ENCODE results near the gene TTYH1. TPM values are rescaled to one million over a fixed set of nuclear protein-coding genes. Genes with fewer than 3 reads are reported as not detected.

The TTYH1 gene
- total RNA-seq, 2 donors from 2014 or later: 1.0 to 2.0 TPM

DNA sequence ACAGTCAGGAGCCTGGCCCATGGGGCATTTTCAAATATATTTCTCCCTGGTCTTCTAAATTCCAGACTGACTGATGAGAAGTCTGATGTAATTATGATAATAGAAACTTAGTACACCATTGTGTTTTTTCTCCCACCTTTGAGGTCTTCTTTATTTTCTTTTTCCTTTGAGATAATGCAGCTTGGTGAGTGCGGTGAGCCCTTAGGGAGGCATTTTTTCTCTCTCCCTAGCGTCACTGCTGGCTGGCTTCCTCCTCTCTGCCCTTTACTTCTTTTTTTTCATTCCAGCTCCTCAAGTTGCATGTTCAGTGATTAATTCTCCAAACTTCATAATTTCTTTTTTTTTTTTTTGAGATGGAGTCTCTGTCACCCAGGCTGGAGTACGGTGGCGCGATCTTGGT, 70.6 kb downstream of the TTYH1 start:
- no peak overlapping the region for H3K9ac ChIP-seq (ENCODE audit: extremely low read depth, low read length, poor library complexity, severe bottlenecking)
- H3K4me3 Mint-ChIP-seq: no peak overlapping the region
- peaks cover 25% of the 10 kb centered on the region for H3K9me3 Mint-ChIP-seq
- H3K36me3 ChIP-seq (ENCODE audit: control insufficient read depth, insufficient read depth, low read length): no peaks in the 10 kb centered on the region
- no peaks in the 10 kb centered on the region for H3K27me3 ChIP-seq (ENCODE audit: control insufficient read depth, insufficient read depth, low read length, poor library complexity, severe bottlenecking)
- H3K4me1 ChIP-seq (ENCODE audit: control insufficient read depth, insufficient read depth, low read length): no peaks in the 10 kb centered on the region
- H3K4me3 ChIP-seq (ENCODE audit: low read length): no peak overlapping the region
- TF ChIP-seq, protein P1, sequence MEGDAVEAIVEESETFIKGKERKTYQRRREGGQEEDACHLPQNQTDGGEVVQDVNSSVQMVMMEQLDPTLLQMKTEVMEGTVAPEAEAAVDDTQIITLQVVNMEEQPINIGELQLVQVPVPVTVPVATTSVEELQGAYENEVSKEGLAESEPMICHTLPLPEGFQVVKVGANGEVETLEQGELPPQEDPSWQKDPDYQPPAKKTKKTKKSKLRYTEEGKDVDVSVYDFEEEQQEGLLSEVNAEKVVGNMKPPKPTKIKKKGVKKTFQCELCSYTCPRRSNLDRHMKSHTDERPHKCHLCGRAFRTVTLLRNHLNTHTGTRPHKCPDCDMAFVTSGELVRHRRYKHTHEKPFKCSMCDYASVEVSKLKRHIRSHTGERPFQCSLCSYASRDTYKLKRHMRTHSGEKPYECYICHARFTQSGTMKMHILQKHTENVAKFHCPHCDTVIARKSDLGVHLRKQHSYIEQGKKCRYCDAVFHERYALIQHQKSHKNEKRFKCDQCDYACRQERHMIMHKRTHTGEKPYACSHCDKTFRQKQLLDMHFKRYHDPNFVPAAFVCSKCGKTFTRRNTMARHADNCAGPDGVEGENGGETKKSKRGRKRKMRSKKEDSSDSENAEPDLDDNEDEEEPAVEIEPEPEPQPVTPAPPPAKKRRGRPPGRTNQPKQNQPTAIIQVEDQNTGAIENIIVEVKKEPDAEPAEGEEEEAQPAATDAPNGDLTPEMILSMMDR (conservative IDR thresholded peaks at IDR 0.05): no peak
- no peaks in the 10 kb centered on the region for H3K4me1 Mint-ChIP-seq
- H3K27me3 Mint-ChIP-seq (ENCODE audit: insufficient read depth): peaks cover 7% of the 10 kb centered on the region
- H3K9me3 ChIP-seq (ENCODE audit: control insufficient read depth, low read length): no peaks in the 10 kb centered on the region
- no peak overlapping the region for H3K27ac Mint-ChIP-seq
- no peaks in the 10 kb centered on the region for H3K36me3 Mint-ChIP-seq (ENCODE audit: low read depth)
- DNase-seq: no peak
- WGBS, 2 experiments (ENCODE audit: insufficient coverage in 1 of 2, insufficient read length in 1 of 2): 62 to 80% methylated on average over 2 to 5 of the region's 5 CpGs
- H3K27ac ChIP-seq (ENCODE audit: low read depth, low read length): no peak overlapping the region

Other genes starting within 250 kb of the TTYH1 start
- gene TMC4, start 242.3 kb upstream of the TTYH1 start, total RNA-seq: 10 to 100 TPM; 32.7 to 46.6 TPM
- 100 to 1,000 TPM; 126 to 131 TPM for gene MBOAT7, start 225.9 kb upstream of the TTYH1 start, total RNA-seq
- 10 to 100 TPM; 26.0 to 27.5 TPM for gene TSEN34, start 224.2 kb upstream of the TTYH1 start, total RNA-seq
- gene RPS9, start 214.6 kb upstream of the TTYH1 start, total RNA-seq: 1,000 to 10,000 TPM; 1,302 to 1,460 TPM
- gene LILRB3, start 192.5 kb upstream of the TTYH1 start, total RNA-seq: not detected
- not detected for gene LILRA6, start 172.7 kb upstream of the TTYH1 start, total RNA-seq
- not detected for gene LILRB5, start 158.2 kb upstream of the TTYH1 start, total RNA-seq
- not detected for gene LILRB2, start 134.4 kb upstream of the TTYH1 start, total RNA-seq
- not detected for gene LILRA5, start 102.3 kb upstream of the TTYH1 start, total RNA-seq
- gene LILRA4, start 76.3 kb upstream of the TTYH1 start, total RNA-seq: not detected
- gene LAIR1, start 50.5 kb upstream of the TTYH1 start, total RNA-seq: not detected
- gene LENG8, start 33.7 kb downstream of the TTYH1 start, total RNA-seq: 100 to 1,000 TPM; 139 to 171 TPM
- gene LENG9, start 48.3 kb downstream of the TTYH1 start, total RNA-seq: 1 to 10 TPM; 2.5 to 3.5 TPM
- under 1 TPM in 1 of 2 donors, not detected in 1; 0.49 TPM for gene CDC42EP5, start 57.8 kb downstream of the TTYH1 start, total RNA-seq
- not detected for gene LAIR2, start 87.4 kb downstream of the TTYH1 start, total RNA-seq
- not detected for gene LILRA2, start 158.3 kb downstream of the TTYH1 start, total RNA-seq
- not detected for gene LILRA1, start 178.2 kb downstream of the TTYH1 start, total RNA-seq
- not detected for gene LILRB1, start 215.0 kb downstream of the TTYH1 start, total RNA-seq
- gene LILRB4, start 247.5 kb downstream of the TTYH1 start, total RNA-seq: not detected